Subcutaneous abdominal adipose tissue (tissue), 5 donors: ENCODE data around the gene XPNPEP1.

Experiments
- H3K27ac ChIP-seq: one replicate; pipeline ENCODE4 v1.7.0; 2013; ENCODE audit warnings: low read depth, mild to moderate bottlenecking, inconsistent platforms, low read length, moderate library complexity
- H3K27me3 ChIP-seq, 5 donors: one replicate each; pipeline ENCODE4 v1.7.0; 2013; ENCODE audit warnings: low read length in 5 of 5, inconsistent platforms in 1 of 5; ENCODE audit not compliant: control insufficient read depth in 5 of 5, insufficient read depth in 4 of 5
- H3K36me3 ChIP-seq, 5 donors: one replicate each; pipeline ENCODE4 v1.7.0; 2013; ENCODE audit warnings: low read length in 5 of 5; ENCODE audit not compliant: control insufficient read depth in 5 of 5, insufficient read depth in 5 of 5
- H3K4me1 ChIP-seq, 5 donors: one replicate each; pipeline ENCODE4 v1.7.0; 2013; ENCODE audit warnings: low read length in 5 of 5, mild to moderate bottlenecking in 3 of 5, moderate library complexity in 1 of 5; ENCODE audit not compliant: control insufficient read depth in 5 of 5, insufficient read depth in 5 of 5
- H3K4me3 ChIP-seq, 5 donors: one replicate each; pipeline ENCODE4 v1.7.0; 2013; ENCODE audit warnings: low read length in 5 of 5, low read depth in 1 of 5
- H3K9ac ChIP-seq, 5 donors: one replicate each; pipeline ENCODE4 v1.7.0; 2013; ENCODE audit warnings: low read length in 5 of 5, mild to moderate bottlenecking in 4 of 5, moderate library complexity in 3 of 5
- H3K9me3 ChIP-seq, 5 donors: one replicate each; pipeline ENCODE4 v1.7.0; 2013; ENCODE audit warnings: low read length in 5 of 5; ENCODE audit not compliant: control insufficient read depth in 5 of 5
- donor health status: healthy.
- donor health status: healthy.
- donor health status: healthy.
- donor health status: healthy.
- donor health status: healthy.

Gene XPNPEP1

DNA sequence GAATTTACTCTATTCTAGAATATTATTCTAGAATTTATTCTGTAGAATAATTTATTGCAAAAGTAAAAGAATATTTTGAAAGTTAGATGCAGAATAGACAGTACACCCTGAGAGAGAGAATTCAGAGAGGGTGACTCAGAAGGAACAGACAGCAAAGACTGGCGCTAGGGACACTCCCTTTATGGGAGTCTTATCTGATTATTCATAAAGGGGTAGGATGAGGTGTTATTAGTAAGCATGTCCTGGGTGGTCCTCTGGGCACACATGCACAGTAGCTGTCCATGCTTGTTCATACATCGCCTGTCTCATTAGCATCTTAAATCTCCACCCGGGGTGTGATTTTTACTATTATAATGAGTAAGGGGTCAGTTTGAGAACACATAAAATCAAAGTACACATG is 100.1 kb downstream of the XPNPEP1 start:
- H3K27me3 ChIP-seq: peaks cover 0 to 4% (median 0%) of the 10 kb centered on the region in 5 donors
- no peak overlapping the region for H3K4me3 ChIP-seq

DNA sequence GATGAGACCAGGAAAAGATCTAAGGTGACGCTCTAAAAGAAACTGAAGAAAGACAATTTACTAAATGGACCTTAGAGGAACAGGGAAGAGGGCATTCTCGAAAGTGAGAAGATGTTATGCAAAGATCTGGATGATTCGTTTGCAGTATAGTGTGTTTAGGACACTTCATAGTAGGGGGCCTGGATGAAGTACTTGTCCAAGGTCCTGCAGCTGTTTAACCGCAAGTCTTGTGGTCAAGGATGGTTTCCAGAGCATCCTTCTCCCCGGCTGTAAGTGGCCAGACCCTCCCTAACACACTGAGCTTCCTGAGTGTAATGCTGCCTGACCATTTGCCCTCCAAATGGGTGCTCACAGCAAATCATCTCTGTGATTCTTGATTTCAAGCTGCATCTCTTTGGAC is 101.6 kb downstream of the XPNPEP1 start:
- Histone ChIP-seq H3K4me3 (no peak overlapping the region), H3K9ac (no peak overlapping the region)

More for the DNA sequence above, 100.1 kb downstream of the XPNPEP1 start:
- Histone ChIP-seq H3K9me3 (no peaks in the 10 kb centered on the region), H3K9ac (no peak overlapping the region), H3K4me1 (no peaks in the 10 kb centered on the region), H3K27ac (no peak overlapping the region), H3K36me3 (no peaks in the 10 kb centered on the region)

DNA sequence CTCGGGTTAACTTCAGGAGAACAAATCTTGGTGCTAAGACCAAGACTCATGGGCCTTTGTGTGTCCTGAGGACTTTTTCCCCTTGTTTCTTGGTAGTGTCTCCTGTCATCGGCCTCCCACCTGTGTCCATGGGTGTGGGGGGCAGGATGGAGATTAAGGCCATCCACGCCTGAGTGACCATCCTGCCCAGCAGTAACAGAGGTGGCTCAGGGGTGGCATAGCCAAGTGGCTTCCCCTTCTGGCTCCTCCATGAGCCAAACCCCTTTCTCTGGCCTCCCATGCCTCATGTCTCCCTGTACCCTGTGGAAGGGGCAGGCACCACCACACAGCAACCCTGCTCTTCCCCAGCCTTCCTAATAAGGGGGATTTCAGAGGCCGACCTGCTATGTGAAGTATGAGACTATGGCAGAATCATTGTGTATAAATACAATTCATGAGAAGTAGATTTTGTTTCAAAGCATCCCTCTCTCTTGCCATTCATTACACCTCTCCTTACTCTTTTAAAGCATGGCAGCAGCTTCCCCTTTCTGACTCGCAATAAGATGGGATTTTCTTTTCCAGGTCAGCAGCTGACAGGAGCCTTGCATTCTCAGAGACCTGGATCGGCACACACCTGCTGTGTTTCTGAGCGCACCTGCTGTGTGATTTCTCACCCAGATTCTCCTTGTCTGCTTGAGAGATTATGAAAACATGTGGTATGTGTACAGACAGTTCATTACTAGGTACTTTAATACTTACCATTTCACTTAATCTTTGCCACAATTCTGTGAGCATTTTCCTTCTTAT is 102.5 kb downstream of the XPNPEP1 start:
- H3K9ac ChIP-seq: no peak overlapping the region

More for the DNA sequence above, 101.6 kb downstream of the XPNPEP1 start:
- Histone ChIP-seq H3K9me3 (no peaks in the 10 kb centered on the region), H3K27me3 (peaks cover 0 to 4% (median 0%) of the 10 kb centered on the region in 5 donors), H3K36me3 (no peaks in the 10 kb centered on the region), H3K27ac (no peak overlapping the region), H3K4me1 (no peaks in the 10 kb centered on the region)

DNA sequence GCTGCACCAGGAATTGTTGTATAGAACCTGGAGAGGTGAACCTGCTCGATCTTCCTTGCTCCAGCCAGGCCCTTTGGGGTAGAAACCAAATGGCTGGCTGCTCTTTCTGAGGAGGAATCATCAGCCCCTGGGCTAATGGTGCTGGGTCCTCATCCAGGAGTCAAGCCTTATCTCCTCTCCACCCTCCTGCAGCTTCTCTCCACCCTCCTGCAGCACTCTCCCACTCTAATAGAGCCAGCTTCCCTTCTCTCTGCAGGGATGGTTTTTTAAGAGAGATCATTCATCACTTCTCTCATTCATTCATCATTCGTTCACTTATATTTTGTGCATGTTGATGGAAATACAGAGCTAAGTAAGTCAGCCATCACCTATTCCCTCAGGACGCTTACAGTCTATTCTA is 103.5 kb downstream of the XPNPEP1 start:
- H3K9me3 ChIP-seq: no peaks in the 10 kb centered on the region
- H3K4me1 ChIP-seq: no peaks in the 10 kb centered on the region
- H3K27ac ChIP-seq: no peak overlapping the region
- peaks cover 0 to 4% (median 0%) of the 10 kb centered on the region in 5 donors for H3K27me3 ChIP-seq
- H3K9ac ChIP-seq: peak overlapping the region in 1 of 5 donors; percentile 9
- H3K36me3 ChIP-seq: no peaks in the 10 kb centered on the region
- H3K4me3 ChIP-seq: no peak overlapping the region

More for the DNA sequence above, 102.5 kb downstream of the XPNPEP1 start:
- Histone ChIP-seq H3K27me3 (peaks cover 0 to 4% (median 0%) of the 10 kb centered on the region in 5 donors), H3K4me3 (no peak overlapping the region), H3K27ac (no peak overlapping the region), H3K36me3 (no peaks in the 10 kb centered on the region), H3K9me3 (no peaks in the 10 kb centered on the region), H3K4me1 (no peaks in the 10 kb centered on the region)
